Keratinocyte (primary cell): ENCODE measurements around the gene UBQLN3. TPM values are rescaled to one million over a fixed set of nuclear protein-coding genes. Genes with fewer than 3 reads are reported as not detected.

Experiments used
- DNase-seq: peaks from one replicate; pipeline ENCODE4 v3.0.0-alpha.2; 2011; ENCODE audit warnings: low read depth, missing footprints, low spot score
- FAIRE-seq: peaks from 2 replicates; lab custom pipeline; 2011; peaks lifted over from hg19 to GRCh38; lab: Jason Lieb, UNC
- H2AFZ ChIP-seq: 2 replicates; pipeline ENCODE4 v1.6.0; 2012; ENCODE audit warnings: low read length, control low read depth, inconsistent platforms; ENCODE audit not compliant: control insufficient read depth
- H3K27ac ChIP-seq: 2 replicates; pipeline ENCODE4 v1.5.1; 2011; ENCODE audit warnings: low read length; ENCODE audit not compliant: control insufficient read depth, insufficient read depth
- H3K27me3 ChIP-seq: 3 replicates; pipeline ENCODE4 v1.6.0; 2011; ENCODE audit warnings: low read length; ENCODE audit not compliant: control insufficient read depth, insufficient read depth; ENCODE audit errors: extremely low read depth
- H3K36me3 ChIP-seq, 2 experiments: 2 replicates in 1 of 2; 3 replicates in 1 of 2; pipeline ENCODE4 v1.5.1; 2011; ENCODE audit warnings: low read length in 2 of 2, mild to moderate bottlenecking in 1 of 2; ENCODE audit not compliant: control insufficient read depth in 2 of 2, insufficient read depth in 2 of 2; ENCODE audit errors: extremely low read depth in 1 of 2
- H3K4me1 ChIP-seq: 3 replicates; pipeline ENCODE4 v1.5.1; 2011; ENCODE audit warnings: low read length; ENCODE audit not compliant: control insufficient read depth, insufficient read depth; ENCODE audit errors: extremely low read depth
- H3K4me2 ChIP-seq: 3 replicates; pipeline ENCODE4 v1.6.0; 2011; ENCODE audit warnings: low read depth, low read length; ENCODE audit not compliant: control insufficient read depth, insufficient read depth; ENCODE audit errors: extremely low read depth
- H3K4me3 ChIP-seq, 3 experiments: fragments of 200-600 bp in 1 of 3; sonication (generic) in 1 of 3; 2 replicates in 2 of 3; 3 replicates in 1 of 3; pipeline ENCODE4 v1.5.1; 2011 to 2016; ENCODE audit warnings: low read length in 3 of 3, mild to moderate bottlenecking in 3 of 3, control low read depth in 2 of 3, inconsistent platforms in 1 of 3, low read depth in 1 of 3, mixed read lengths in 1 of 3, mixed run types in 1 of 3, moderate library complexity in 1 of 3; ENCODE audit not compliant: control insufficient read depth in 2 of 3, insufficient read depth in 2 of 3; ENCODE audit errors: extremely low read depth in 1 of 3
- H3K79me2 ChIP-seq: 2 replicates; pipeline ENCODE4 v1.6.0; 2012; ENCODE audit warnings: low read length; ENCODE audit not compliant: control insufficient read depth, insufficient read depth
- H3K9ac ChIP-seq: 3 replicates; pipeline ENCODE4 v1.6.0; 2011; ENCODE audit warnings: low read length; ENCODE audit not compliant: control insufficient read depth, insufficient read depth; ENCODE audit errors: extremely low read depth
- H3K9me1 ChIP-seq: 3 replicates; pipeline ENCODE4 v1.6.0; 2011; ENCODE audit warnings: low read length; ENCODE audit not compliant: control insufficient read depth, insufficient read depth; ENCODE audit errors: extremely low read depth
- H3K9me3 ChIP-seq: 2 replicates; pipeline ENCODE4 v1.5.1; 2012; ENCODE audit warnings: low read depth, low read length; ENCODE audit not compliant: control insufficient read depth
- H4K20me1 ChIP-seq: 3 replicates; pipeline ENCODE4 v1.6.0; 2011; ENCODE audit warnings: low read length; ENCODE audit not compliant: control insufficient read depth, insufficient read depth; ENCODE audit errors: extremely low read depth
- CTCF ChIP-seq, 3 experiments: IDR thresholded peaks in 1 of 3; conservative IDR thresholded peaks in 1 of 3; optimal IDR thresholded peaks in 1 of 3; 2 replicates in 2 of 3; 3 replicates in 1 of 3; pipeline versions ENCODE3 to v1.5.1; 2011; ENCODE audit warnings: low read length in 3 of 3, mild to moderate bottlenecking in 3 of 3, moderate library complexity in 2 of 3, control low read depth in 1 of 3, inconsistent platforms in 1 of 3; ENCODE audit not compliant: insufficient read depth in 2 of 3; ENCODE audit errors: extremely low read depth in 1 of 3
- EZH2 ChIP-seq: IDR thresholded peaks from one replicate; pipeline ENCODE4 v1.6.1; 2012; ENCODE audit warnings: inconsistent platforms, mild to moderate bottlenecking, low read length, moderate library complexity
- dilution Hi-C: fragments of 300-500 bp; cut with MboI; formaldehyde crosslinking; loops from one replicate; pipeline ENCODE4 v1.7.0; 2020; ENCODE audit warnings: low sequenced_read_pairs; ENCODE audit not compliant: extremely low pct_ligation_motif_present
- polyA plus RNA-seq, 5 experiments: library from polyadenylated mRNA; depleted of rRNA in 3 of 5; stranded (reverse) in 3 of 5; stranded (forward) in 1 of 5; unstranded in 1 of 5; fragments of >200 nt; gene quantifications; 1 replicate in 1 of 5; 2 replicates in 3 of 5; 3 replicates in 1 of 5; pipeline versions ENCODE4 v1.2.1 to v1.2.3, GENCODE V29; 2011 to 2012; ENCODE audit warnings: missing spikeins in 2 of 5, low read depth in 1 of 5, low replicate concordance in 1 of 5

Gene UBQLN3
- polyA plus RNA-seq, 1 donor (not counting 4 experiments of a cell fraction or from before 2014, with no cell fraction given), result not detected

GRCh38 chr11:5467527-5467926 lies 42.2 kb downstream of the UBQLN3 start:
- Histone ChIP-seq H3K27me3 (no peaks in the 10 kb centered on the region), H3K36me3 (no peaks in the 10 kb centered on the region), H3K9me1 (no peaks in the 10 kb centered on the region), H3K4me1 (no peaks in the 10 kb centered on the region), H3K79me2 (no peaks in the 10 kb centered on the region), H3K9me3 (no peaks in the 10 kb centered on the region), H3K9ac (no peak overlapping the region), H3K4me2 (no peak overlapping the region), H4K20me1 (no peaks in the 10 kb centered on the region), H3K27ac (no peak overlapping the region), H3K4me3 (no peak overlapping the region), H2AFZ (no peak overlapping the region)
- FAIRE-seq, result no peak
- dilution Hi-C loops, result no loop called here
- DNase-seq, result no peak
- TF ChIP-seq EZH2, result no peak
- TF ChIP-seq CTCF (optimal IDR thresholded peaks at IDR 0.05 in 1 of 3, IDR thresholded peaks at IDR 0.05 in 1 of 3, conservative IDR thresholded peaks at IDR 0.05 in 1 of 3; ENCODE audit: extremely low read depth in 1 of 3, insufficient read depth in 2 of 3, low read length in 3 of 3), result no peak

GRCh38 chr11:5460983-5461621 lies 48.7 kb downstream of the UBQLN3 start:
- Histone ChIP-seq H3K79me2 (no peaks in the 10 kb centered on the region), H3K9me1 (no peaks in the 10 kb centered on the region), H3K27me3 (no peaks in the 10 kb centered on the region), H3K27ac (no peak overlapping the region), H2AFZ (no peak overlapping the region), H3K4me1 (no peaks in the 10 kb centered on the region), H3K36me3 (no peaks in the 10 kb centered on the region), H3K4me2 (no peak overlapping the region), H3K4me3 (no peak overlapping the region), H3K9me3 (no peaks in the 10 kb centered on the region), H3K9ac (no peak overlapping the region), H4K20me1 (no peaks in the 10 kb centered on the region)
- dilution Hi-C loops, result no loop called here
- DNase-seq (no peak), FAIRE-seq (no peak)
- TF ChIP-seq CTCF (optimal IDR thresholded peaks at IDR 0.05 in 1 of 3, IDR thresholded peaks at IDR 0.05 in 1 of 3, conservative IDR thresholded peaks at IDR 0.05 in 1 of 3; ENCODE audit: extremely low read depth in 1 of 3, insufficient read depth in 2 of 3, low read length in 3 of 3), result no peak
- no peak for TF ChIP-seq EZH2

Other genes with a start within 250 kb of the UBQLN3 start
- 0.19 to 0.26 TPM in 2 of 3 replicates, not detected in the other for gene HBE1, start 240.0 kb downstream of the UBQLN3 start, polyA plus RNA-seq
- not detected in 3 replicates for gene OR51B4, start 208.0 kb downstream of the UBQLN3 start, polyA plus RNA-seq
- not detected in 3 replicates for gene OR51B2, start 185.7 kb downstream of the UBQLN3 start, polyA plus RNA-seq
- gene OR51B5, start 166.4 kb downstream of the UBQLN3 start, polyA plus RNA-seq, result not detected in 3 replicates
- gene OR51B6, start 158.4 kb downstream of the UBQLN3 start, polyA plus RNA-seq, result not detected in 3 replicates
- gene OR51M1, start 126.1 kb downstream of the UBQLN3 start, polyA plus RNA-seq, result not detected in 3 replicates
- not detected in 3 replicates for gene OR51Q1, start 87.8 kb downstream of the UBQLN3 start, polyA plus RNA-seq
- not detected in 3 replicates for gene OR51I1, start 68.4 kb downstream of the UBQLN3 start, polyA plus RNA-seq
- gene OR51I2, start 60.6 kb downstream of the UBQLN3 start, polyA plus RNA-seq, result not detected in 3 replicates
- not detected in 3 replicates for gene OR52D1, start 21.3 kb downstream of the UBQLN3 start, polyA plus RNA-seq
- gene UBQLNL, start 6.7 kb upstream of the UBQLN3 start, polyA plus RNA-seq, result 0.08 to 0.48 TPM (median 0.12 TPM) in 3 replicates
- 0.15 TPM in 1 of 3 replicates, not detected in the others for gene OR52H1, start 38.6 kb upstream of the UBQLN3 start, polyA plus RNA-seq
- gene OR52B6, start 70.9 kb upstream of the UBQLN3 start, polyA plus RNA-seq, result not detected in 3 replicates
- 3.9 to 5.2 TPM (median 4.5 TPM) in 3 replicates for gene TRIM6, start 86.7 kb upstream of the UBQLN3 start, polyA plus RNA-seq
- 13.7 to 20.5 TPM (median 15.8 TPM) in 3 replicates for gene TRIM34, start 115.0 kb upstream of the UBQLN3 start, polyA plus RNA-seq
- gene TRIM5, start 175.1 kb upstream of the UBQLN3 start, polyA plus RNA-seq, result 23.2 to 34.6 TPM (median 26.3 TPM) in 3 replicates
- gene TRIM22, start 179.8 kb upstream of the UBQLN3 start, polyA plus RNA-seq, result 86.0 to 119 TPM (median 117 TPM) in 3 replicates
- 0.04 TPM in 1 of 3 replicates, not detected in the others for gene OR56B1, start 226.5 kb upstream of the UBQLN3 start, polyA plus RNA-seq
- 0.23 TPM in 1 of 3 replicates, not detected in the others for gene OR52N4, start 244.3 kb upstream of the UBQLN3 start, polyA plus RNA-seq